Stimulated activated CD8-positive, alpha-beta memory T cell treated with anti-CD3 and anti-CD28 coated beads, Interleukin-7, amount 100 ng/mL, for 48 hours (primary cell): ENCODE data around the gene MRPS22.

Experiments used
- DNase-seq, 2 donors: peaks; one replicate each; pipeline ENCODE4 v3.0.0-alpha.2; 2020; ENCODE audit warnings: low read depth in 1 of 2; ENCODE audit errors: extremely low read depth in 1 of 2

Gene MRPS22

GRCh38 chr3:139343895-139344856 is at the start of gene MRPS22:
TSS of gene MRPS22 (plus strand) at chr3:139344020. CDS start at chr3:139344027, 7 bp downstream.
- DNase-seq, result peak; percentile 53 to 75

GRCh38 chr3:139295040-139295439 is 48.8 kb upstream of the MRPS22 start:
- DNase-seq, result no peak

GRCh38 chr3:139296141-139296718 is 47.6 kb upstream of the MRPS22 start:
- DNase-seq, result no peak

- no peak for DNase-seq
Measured at GRCh38 chr3:139297588-139298311, 46.1 kb upstream of the MRPS22 start.

- DNase-seq, result no peak
Measured at GRCh38 chr3:139299261-139300132, 44.3 kb upstream of the MRPS22 start.

- no peak for DNase-seq
Measured at GRCh38 chr3:139300416-139300815, 43.4 kb upstream of the MRPS22 start.

- DNase-seq, result no peak
Measured at GRCh38 chr3:139301183-139301582, 42.6 kb upstream of the MRPS22 start.

GRCh38 chr3:139301654-139302053 is 42.2 kb upstream of the MRPS22 start:
- no peak for DNase-seq

GRCh38 chr3:139302084-139302800 is 41.6 kb upstream of the MRPS22 start:
- no peak for DNase-seq

GRCh38 chr3:139302801-139303113 is 41.1 kb upstream of the MRPS22 start:
- DNase-seq, result no peak

GRCh38 chr3:139303216-139303615 is 40.6 kb upstream of the MRPS22 start:
- no peak for DNase-seq

GRCh38 chr3:139304383-139304782 is 39.4 kb upstream of the MRPS22 start:
- no peak for DNase-seq

GRCh38 chr3:139306078-139306477 is 37.7 kb upstream of the MRPS22 start:
- no peak for DNase-seq

GRCh38 chr3:139307072-139307491 is 36.7 kb upstream of the MRPS22 start:
- no peak for DNase-seq

GRCh38 chr3:139307601-139308555 is 35.9 kb upstream of the MRPS22 start:
- no peak for DNase-seq

- no peak for DNase-seq
Measured at GRCh38 chr3:139308560-139308959, 35.3 kb upstream of the MRPS22 start.

- DNase-seq, result no peak
Measured at GRCh38 chr3:139309061-139309591, 34.7 kb upstream of the MRPS22 start.

GRCh38 chr3:139309880-139310279 is 33.9 kb upstream of the MRPS22 start:
- DNase-seq, result no peak

- DNase-seq, result no peak
Measured at GRCh38 chr3:139310474-139310933, 33.3 kb upstream of the MRPS22 start.
